ENCODE results near the gene PLN. TPM values are rescaled to one million over a fixed set of nuclear protein-coding genes. Genes with fewer than 3 reads are reported as not detected.

The PLN gene
- total and polyA plus RNA-seq, 9 of the 15 experiments (the other 6 are each of a cell fraction or from before 2014, with no cell fraction given) = 0.03 to 0.30 (median 0.03) TPM; not detected in 6

DNA sequence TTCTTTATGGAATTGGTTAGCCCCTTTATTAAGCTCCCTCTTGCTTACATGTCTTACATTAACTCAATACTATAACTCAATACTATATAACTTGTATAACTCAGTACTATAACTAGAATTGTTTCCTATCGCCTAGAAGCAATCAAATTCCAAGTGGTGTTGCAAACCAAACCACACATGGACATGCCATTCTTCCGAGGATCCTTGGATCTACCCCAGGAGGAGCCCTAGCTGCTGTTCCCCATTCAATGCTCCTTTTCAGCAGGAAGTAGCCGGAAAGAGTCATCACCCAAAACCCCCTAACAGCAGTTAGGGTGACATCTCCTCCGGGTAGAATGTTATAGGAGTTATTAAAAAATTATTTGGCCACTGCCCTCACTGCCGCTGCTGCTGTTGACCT, 40.5 kb downstream of the PLN start:
- H3K4me1 ChIP-seq (replicated peaks in 1 of 2; ENCODE audit: control insufficient read depth in 2 of 2, insufficient read depth in 2 of 2, low read length in 2 of 2) = no peaks in the 10 kb centered on the region
- intact Hi-C loops (cut with micrococcal nuclease) (no loop called here), in situ Hi-C loops (cut with MboI) (no loop called here)
- no peak overlapping the region for H3K27ac ChIP-seq (ENCODE audit: extremely low read depth, low read depth, low read length)
- H3K9me1 ChIP-seq (ENCODE audit: control insufficient read depth, insufficient read depth, low read length) = no peaks in the 10 kb centered on the region
- no TSS peak for BruUV-seq (replicated peaks)
- CTCF ChIA-PET (ENCODE audit: low intra/inter-chr PET ratio) = no interaction called here
- WGBS (ENCODE audit: insufficient coverage, low coverage, missing lambda C conversion rate) = 88% methylated on average over 5 of the region's 5 CpGs
- H3K4me2 ChIP-seq (ENCODE audit: insufficient read depth, low read length) = no peak overlapping the region
- H3K27me3 ChIP-seq (ENCODE audit: control insufficient read depth in 2 of 2, insufficient read depth in 2 of 2, low read length in 2 of 2) = no peaks in the 10 kb centered on the region
- no peak overlapping the region for H3K9ac ChIP-seq (ENCODE audit: insufficient read depth in 1 of 2, low read depth in 2 of 2, low read length in 2 of 2)
- no peaks in the 10 kb centered on the region; the same call in 1 of the 2 replicates for H4K20me1 ChIP-seq (replicated peaks; ENCODE audit: control insufficient read depth, insufficient read depth, low read length)
- DNase-seq (ENCODE audit: extremely low read depth in 1 of 4, low spot score in 3 of 4) (no peak), FAIRE-seq (no peak), ATAC-seq (no peak)
- H3K9me3 ChIP-seq (replicated peaks; ENCODE audit: control insufficient read depth, insufficient read depth, low read depth, low read length) = no peaks in the 10 kb centered on the region
- H2AFZ ChIP-seq (ENCODE audit: low read depth, low read length) = no peak overlapping the region
- peaks cover 3% of the 10 kb centered on the region; the same call in 1 of the 3 replicates for H3K79me2 ChIP-seq (ENCODE audit: control insufficient read depth, insufficient read depth, low read length)
- H3K36me3 ChIP-seq (ENCODE audit: control insufficient read depth, insufficient read depth, low read length) = no peaks in the 10 kb centered on the region; the same call in 2 of the 3 replicates
- POLR2A ChIA-PET = interaction anchor here (0.9 kb wide), 1 partner anchor 277 kb away, joined by 3 read pairs; no protein-coding TSS in a partner anchor
- H3K4me3 ChIP-seq = no peak overlapping the region
- TF ChIP-seq ZBTB11 (CRISPR knock-in tag; IDR thresholded peaks at IDR 0.05) = no peak
- TF ChIP-seq ZNF551 (CRISPR knock-in tag; IDR thresholded peaks at IDR 0.05) = no peak
- no peak for TF ChIP-seq SETDB1 (IDR thresholded peaks at IDR 0.05; ENCODE audit: low read length)
- TF ChIP-seq SMAD3 (CRISPR knock-in tag; conservative IDR thresholded peaks at IDR 0.05) = no peak
- no peak for TF ChIP-seq CXXC5 (CRISPR knock-in tag; IDR thresholded peaks at IDR 0.05)
- TF ChIP-seq, protein P1, sequence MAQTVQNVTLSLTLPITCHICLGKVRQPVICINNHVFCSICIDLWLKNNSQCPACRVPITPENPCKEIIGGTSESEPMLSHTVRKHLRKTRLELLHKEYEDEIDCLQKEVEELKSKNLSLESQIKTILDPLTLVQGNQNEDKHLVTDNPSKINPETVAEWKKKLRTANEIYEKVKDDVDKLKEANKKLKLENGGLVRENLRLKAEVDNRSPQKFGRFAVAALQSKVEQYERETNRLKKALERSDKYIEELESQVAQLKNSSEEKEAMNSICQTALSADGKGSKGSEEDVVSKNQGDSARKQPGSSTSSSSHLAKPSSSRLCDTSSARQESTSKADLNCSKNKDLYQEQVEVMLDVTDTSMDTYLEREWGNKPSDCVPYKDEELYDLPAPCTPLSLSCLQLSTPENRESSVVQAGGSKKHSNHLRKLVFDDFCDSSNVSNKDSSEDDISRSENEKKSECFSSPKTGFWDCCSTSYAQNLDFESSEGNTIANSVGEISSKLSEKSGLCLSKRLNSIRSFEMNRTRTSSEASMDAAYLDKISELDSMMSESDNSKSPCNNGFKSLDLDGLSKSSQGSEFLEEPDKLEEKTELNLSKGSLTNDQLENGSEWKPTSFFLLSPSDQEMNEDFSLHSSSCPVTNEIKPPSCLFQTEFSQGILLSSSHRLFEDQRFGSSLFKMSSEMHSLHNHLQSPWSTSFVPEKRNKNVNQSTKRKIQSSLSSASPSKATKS (CRISPR knock-in tag; IDR thresholded peaks at IDR 0.05) = no peak
- no peak for TF ChIP-seq ZC3H8 (IDR thresholded peaks at IDR 0.05)
- TF ChIP-seq ZSCAN29 (IDR thresholded peaks at IDR 0.05) = no peak
- no peak for TF ChIP-seq ZNF318 (IDR thresholded peaks at IDR 0.05; ENCODE audit: borderline replicate concordance in 1 of 2, low read depth in 1 of 2)
